ENCODE measurements around the gene CALM1.

The CALM1 gene

GRCh38 chr14:90426663-90427062 lies 29.8 kb downstream of the CALM1 start:
- H3K4me1 Mint-ChIP-seq (ENCODE audit: low read depth in 2 of 2), result no peaks in the 10 kb centered on the region
- ATAC-seq (replicated peaks), result no peak

GRCh38 chr14:90427848-90428426 lies 31.1 kb downstream of the CALM1 start:
- no peak overlapping the region for H3K4me3 Mint-ChIP-seq
- no peaks in the 10 kb centered on the region for H3K9me3 Mint-ChIP-seq
- no peak overlapping the region for H3K27ac Mint-ChIP-seq
- no peaks in the 10 kb centered on the region for H3K36me3 Mint-ChIP-seq (ENCODE audit: insufficient read depth)
- peaks cover 0 to 9% of the 10 kb centered on the region in 2 donors for H3K27me3 Mint-ChIP-seq
- DNase-seq (no peak), ATAC-seq (replicated peaks) (no peak)
- H3K4me1 Mint-ChIP-seq (ENCODE audit: low read depth in 2 of 2), result no peaks in the 10 kb centered on the region

More at GRCh38 chr14:90426663-90427062, 29.8 kb downstream of the CALM1 start:
- peaks cover 0 to 9% of the 10 kb centered on the region in 2 donors for H3K27me3 Mint-ChIP-seq
- H3K9me3 Mint-ChIP-seq, result no peaks in the 10 kb centered on the region
- H3K36me3 Mint-ChIP-seq (ENCODE audit: insufficient read depth), result no peaks in the 10 kb centered on the region
- no peak overlapping the region for H3K4me3 Mint-ChIP-seq
- DNase-seq, result no peak
- H3K27ac Mint-ChIP-seq, result no peak overlapping the region

- Mint-ChIP-seq H3K36me3 (ENCODE audit: insufficient read depth) (no peaks in the 10 kb centered on the region), H3K27ac (no peak overlapping the region), H3K27me3 (peaks cover 0 to 11% of the 10 kb centered on the region in 2 donors), H3K9me3 (no peaks in the 10 kb centered on the region), H3K4me3 (no peak overlapping the region), H3K4me1 (ENCODE audit: low read depth in 2 of 2) (no peaks in the 10 kb centered on the region)
- ATAC-seq (replicated peaks) (no peak), DNase-seq (no peak)
Observed at GRCh38 chr14:90428676-90429075, 31.8 kb downstream of the CALM1 start.

DNA sequence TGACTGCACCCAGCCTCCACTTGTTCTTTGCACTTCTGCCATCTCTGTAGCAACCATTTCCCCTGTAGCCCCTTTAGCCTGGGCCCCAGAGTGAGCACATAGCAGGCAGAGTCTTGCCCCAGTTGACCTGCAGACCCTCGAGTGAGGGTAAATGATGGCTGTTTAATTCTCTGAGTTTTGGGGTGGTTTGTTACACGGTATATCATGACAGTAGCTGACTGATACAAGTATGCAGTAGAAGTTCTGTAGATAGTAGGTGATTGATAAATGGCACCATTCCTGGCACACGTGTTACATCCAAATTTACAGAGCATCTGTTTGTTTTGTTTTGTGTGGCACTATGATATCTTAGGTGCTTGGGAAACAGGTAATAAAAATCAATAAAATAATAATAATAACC lies 32.4 kb downstream of the CALM1 start:
- ATAC-seq (replicated peaks), result no peak
- no peaks in the 10 kb centered on the region for H3K9me3 Mint-ChIP-seq
- no peak for DNase-seq
- H3K27me3 Mint-ChIP-seq, result peaks cover 0 to 16% of the 10 kb centered on the region in 2 donors
- H3K4me3 Mint-ChIP-seq, result no peak overlapping the region
- no peaks in the 10 kb centered on the region for H3K36me3 Mint-ChIP-seq (ENCODE audit: insufficient read depth)
- H3K4me1 Mint-ChIP-seq (ENCODE audit: low read depth in 2 of 2), result no peaks in the 10 kb centered on the region
- H3K27ac Mint-ChIP-seq, result no peak overlapping the region

DNA sequence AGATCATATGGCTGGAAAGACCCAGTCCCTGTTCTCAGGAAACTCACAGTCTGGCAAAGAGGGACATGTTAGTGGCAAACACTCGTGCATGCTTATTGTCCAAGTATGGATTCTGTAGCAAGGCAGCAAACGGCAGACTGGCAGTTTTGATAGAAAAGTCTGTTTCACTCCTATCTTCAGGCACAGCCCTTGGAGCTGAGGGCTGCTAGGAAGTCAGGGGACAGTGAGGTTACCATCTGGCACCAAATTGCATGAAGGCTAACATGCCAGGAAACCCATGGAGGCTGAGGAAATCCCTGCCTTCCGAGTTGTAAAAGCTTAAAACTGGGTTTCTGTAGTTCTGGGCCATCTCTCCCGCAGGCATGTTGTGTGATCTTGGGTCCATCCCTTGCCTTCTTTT lies 32.9 kb downstream of the CALM1 start:
- H3K27ac Mint-ChIP-seq, result no peak overlapping the region
- no peaks in the 10 kb centered on the region for H3K4me1 Mint-ChIP-seq (ENCODE audit: low read depth in 2 of 2)
- H3K36me3 Mint-ChIP-seq (ENCODE audit: insufficient read depth), result no peaks in the 10 kb centered on the region
- DNase-seq (no peak), ATAC-seq (replicated peaks) (no peak)
- H3K4me3 Mint-ChIP-seq, result no peak overlapping the region
- no peaks in the 10 kb centered on the region for H3K9me3 Mint-ChIP-seq
- peaks cover 0 to 21% of the 10 kb centered on the region in 2 donors for H3K27me3 Mint-ChIP-seq

GRCh38 chr14:90434370-90435020 lies 37.7 kb downstream of the CALM1 start:
- Mint-ChIP-seq H3K27ac (no peak overlapping the region), H3K36me3 (ENCODE audit: insufficient read depth) (no peaks in the 10 kb centered on the region), H3K9me3 (no peaks in the 10 kb centered on the region), H3K4me1 (ENCODE audit: low read depth in 2 of 2) (no peaks in the 10 kb centered on the region), H3K4me3 (no peak overlapping the region), H3K27me3 (peaks cover 11 to 29% of the 10 kb centered on the region in 2 donors)
- no peak for ATAC-seq (replicated peaks)
- DNase-seq, result no peak

DNA sequence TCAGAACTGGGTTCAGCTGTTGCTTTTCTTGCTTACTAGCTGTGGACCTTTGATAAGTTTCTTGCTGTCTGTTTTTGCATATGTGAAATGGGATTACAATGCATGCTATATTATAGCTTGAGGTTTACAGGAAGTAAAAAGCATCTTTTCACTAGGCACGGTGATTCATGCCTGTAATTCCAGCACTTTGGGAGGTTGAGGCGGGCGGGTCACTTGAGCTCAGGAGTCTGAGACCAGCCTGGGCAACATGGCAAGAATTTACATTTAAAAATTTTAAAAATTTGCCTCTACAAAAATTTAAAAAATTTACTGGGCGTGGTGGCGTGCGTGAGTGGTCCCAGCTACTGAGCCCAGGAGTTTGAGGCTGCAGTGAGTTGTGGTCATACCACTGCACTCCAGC lies 42.0 kb downstream of the CALM1 start:
- Mint-ChIP-seq H3K4me3 (no peak overlapping the region), H3K27me3 (peaks cover 18 to 50% of the 10 kb centered on the region in 2 donors), H3K9me3 (no peaks in the 10 kb centered on the region), H3K36me3 (ENCODE audit: insufficient read depth) (no peaks in the 10 kb centered on the region), H3K27ac (no peak overlapping the region), H3K4me1 (ENCODE audit: low read depth in 2 of 2) (no peaks in the 10 kb centered on the region)
- ATAC-seq (replicated peaks) (no peak), DNase-seq (no peak)

DNA sequence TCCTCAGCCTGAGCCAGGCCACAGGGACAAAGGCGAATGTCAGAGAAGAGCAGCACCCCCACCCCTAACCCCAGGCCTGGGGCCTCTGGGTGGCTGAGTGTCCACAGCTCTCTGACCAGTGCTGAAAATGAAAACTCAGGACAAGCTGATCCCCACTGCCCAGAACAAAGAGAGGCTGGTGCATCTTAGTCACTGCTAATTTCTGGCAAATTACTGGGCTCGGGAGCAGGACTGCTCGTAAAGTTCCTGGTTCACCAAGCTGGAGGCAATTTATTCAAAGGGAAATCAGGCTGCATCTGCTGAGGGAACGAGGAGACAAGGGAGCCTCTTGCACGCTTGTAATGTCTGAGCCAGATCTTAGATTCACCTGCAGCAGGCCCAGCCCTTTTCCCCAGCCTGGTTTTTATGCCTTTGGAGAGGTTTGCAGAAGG lies 43.2 kb downstream of the CALM1 start:
- Mint-ChIP-seq H3K27ac (no peak overlapping the region), H3K4me1 (ENCODE audit: low read depth in 2 of 2) (peaks cover 0 to 3% of the 10 kb centered on the region in 2 donors), H3K27me3 (peaks cover 18 to 40% of the 10 kb centered on the region in 2 donors), H3K36me3 (ENCODE audit: insufficient read depth) (no peaks in the 10 kb centered on the region), H3K4me3 (no peak overlapping the region), H3K9me3 (no peaks in the 10 kb centered on the region)
- ATAC-seq (replicated peaks), result no peak
- no peak for DNase-seq

- Mint-ChIP-seq H3K27me3 (peaks cover 15 to 35% of the 10 kb centered on the region in 2 donors), H3K9me3 (no peaks in the 10 kb centered on the region), H3K27ac (peak overlapping the region in 1 of 2 donors; percentile 10), H3K4me1 (ENCODE audit: low read depth in 2 of 2) (peaks cover 0 to 3% of the 10 kb centered on the region in 2 donors), H3K4me3 (no peak overlapping the region), H3K36me3 (ENCODE audit: insufficient read depth) (no peaks in the 10 kb centered on the region)
- ATAC-seq (replicated peaks), result no peak
- no peak for DNase-seq
Observed at GRCh38 chr14:90440592-90440991, 43.8 kb downstream of the CALM1 start.

GRCh38 chr14:90442388-90442787 lies 45.6 kb downstream of the CALM1 start:
- Mint-ChIP-seq H3K27ac (no peak overlapping the region), H3K27me3 (peaks cover 17 to 30% of the 10 kb centered on the region in 2 donors), H3K36me3 (ENCODE audit: insufficient read depth) (no peaks in the 10 kb centered on the region), H3K9me3 (no peaks in the 10 kb centered on the region), H3K4me3 (no peak overlapping the region), H3K4me1 (ENCODE audit: low read depth in 2 of 2) (peaks cover 0 to 3% of the 10 kb centered on the region in 2 donors)
- no peak for DNase-seq
- ATAC-seq (replicated peaks), result no peak

GRCh38 chr14:90443161-90444076 lies 46.6 kb downstream of the CALM1 start:
- peaks cover 21 to 38% of the 10 kb centered on the region in 2 donors for H3K27me3 Mint-ChIP-seq
- H3K27ac Mint-ChIP-seq, result no peak overlapping the region
- DNase-seq, result no peak

GRCh38 chr14:90444077-90444696 lies 47.4 kb downstream of the CALM1 start:
- no peak overlapping the region for H3K4me3 Mint-ChIP-seq
- no peaks in the 10 kb centered on the region for H3K36me3 Mint-ChIP-seq (ENCODE audit: insufficient read depth)
- ATAC-seq (replicated peaks) (no peak), DNase-seq (no peak)
- H3K9me3 Mint-ChIP-seq, result no peaks in the 10 kb centered on the region
- H3K4me1 Mint-ChIP-seq (ENCODE audit: low read depth in 2 of 2), result peaks cover 0 to 3% of the 10 kb centered on the region in 2 donors
- peaks cover 21 to 39% of the 10 kb centered on the region in 2 donors for H3K27me3 Mint-ChIP-seq
- H3K27ac Mint-ChIP-seq, result no peak overlapping the region

More at GRCh38 chr14:90443161-90444076, 46.6 kb downstream of the CALM1 start:
- ATAC-seq (replicated peaks), result no peak
- Mint-ChIP-seq H3K9me3 (no peaks in the 10 kb centered on the region), H3K4me1 (ENCODE audit: low read depth in 2 of 2) (peaks cover 0 to 3% of the 10 kb centered on the region in 2 donors), H3K4me3 (no peak overlapping the region), H3K36me3 (ENCODE audit: insufficient read depth) (no peaks in the 10 kb centered on the region)

DNA sequence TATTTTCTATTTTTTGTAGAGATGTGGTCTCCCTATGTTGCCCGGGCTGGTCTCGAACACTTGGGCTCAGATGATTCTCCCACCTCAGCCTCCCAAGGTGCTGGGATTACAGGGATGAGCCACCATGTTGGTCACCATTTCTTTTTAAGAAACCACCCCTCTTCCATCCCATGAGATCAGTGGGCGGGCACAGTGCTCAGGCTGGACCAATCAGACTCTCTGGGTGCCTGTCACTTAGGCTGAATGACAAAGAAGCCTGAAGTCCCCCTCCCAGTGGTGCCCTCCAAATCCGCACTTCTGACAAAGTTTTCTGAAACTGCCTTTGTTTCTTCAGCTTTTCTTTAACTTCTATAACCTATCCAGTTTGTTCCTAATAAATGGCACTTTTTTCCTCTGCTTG lies 48.2 kb downstream of the CALM1 start:
- H3K27ac Mint-ChIP-seq, result no peak overlapping the region
- peaks cover 0 to 3% of the 10 kb centered on the region in 2 donors for H3K4me1 Mint-ChIP-seq (ENCODE audit: low read depth in 2 of 2)
- DNase-seq (no peak), ATAC-seq (replicated peaks) (no peak)
- no peaks in the 10 kb centered on the region for H3K36me3 Mint-ChIP-seq (ENCODE audit: insufficient read depth)
- H3K9me3 Mint-ChIP-seq, result no peaks in the 10 kb centered on the region
- peaks cover 21 to 44% of the 10 kb centered on the region in 2 donors for H3K27me3 Mint-ChIP-seq
- no peak overlapping the region for H3K4me3 Mint-ChIP-seq
